GM19238 (cell line): ENCODE data around the gene TNFAIP1.

Source experiments
- DNase-seq: peaks from one replicate; pipeline ENCODE4 v3.0.0; 2011; ENCODE audit warnings: low spot score; ENCODE audit not compliant: insufficient read length

TNFAIP1 gene

GRCh38 chr17:28345419-28346198 is 10.0 kb downstream of the TNFAIP1 start:
- no peak for DNase-seq

- no peak for DNase-seq
Measured at GRCh38 chr17:28346199-28346580, 10.6 kb downstream of the TNFAIP1 start.

- no peak for DNase-seq
Measured at GRCh38 chr17:28346746-28347246, 11.2 kb downstream of the TNFAIP1 start.

- DNase-seq, result no peak
Measured at GRCh38 chr17:28347261-28347891, 11.8 kb downstream of the TNFAIP1 start.

GRCh38 chr17:28348979-28349378 is 13.4 kb downstream of the TNFAIP1 start:
- no peak for DNase-seq

GRCh38 chr17:28350271-28350670 is 14.7 kb downstream of the TNFAIP1 start:
- DNase-seq, result no peak

GRCh38 chr17:28357061-28357900 is 21.7 kb downstream of the TNFAIP1 start, which contains the start of gene POLDIP2:
TSS of gene POLDIP2 (minus strand) at chr17:28357527. CDS start at chr17:28357448, 79 bp downstream.
- DNase-seq, result peak; percentile 96

GRCh38 chr17:28357901-28358197 is 22.3 kb downstream of the TNFAIP1 start:
- no peak for DNase-seq

- DNase-seq, result no peak
Measured at GRCh38 chr17:28363186-28363585, 27.6 kb downstream of the TNFAIP1 start.

GRCh38 chr17:28363776-28364650 is 28.5 kb downstream of the TNFAIP1 start:
- DNase-seq, result no peak

- DNase-seq, result no peak
Measured at GRCh38 chr17:28364665-28365363, 29.3 kb downstream of the TNFAIP1 start, which contains the start of gene SEBOX. TSS of gene SEBOX (minus strand) at chr17:28365199. CDS start at chr17:28365151, 48 bp downstream.

GRCh38 chr17:28365487-28365886 is 29.9 kb downstream of the TNFAIP1 start:
- DNase-seq, result no peak

- DNase-seq, result no peak
Measured at GRCh38 chr17:28366605-28367004, 31.0 kb downstream of the TNFAIP1 start.

- DNase-seq, result no peak
Measured at GRCh38 chr17:28367641-28368305, 32.2 kb downstream of the TNFAIP1 start.

GRCh38 chr17:28368306-28368831 is 32.8 kb downstream of the TNFAIP1 start:
- no peak for DNase-seq

GRCh38 chr17:28368915-28369683 is 33.5 kb downstream of the TNFAIP1 start:
- DNase-seq, result no peak

- no peak for DNase-seq
Measured at GRCh38 chr17:28369684-28370034, 34.1 kb downstream of the TNFAIP1 start.

- no peak for DNase-seq
Measured at GRCh38 chr17:28370035-28370743, 34.6 kb downstream of the TNFAIP1 start, which contains the start of gene VTN. TSS of gene VTN (minus strand) at chr17:28370307. CDS start at chr17:28370203, 104 bp downstream.
